H1 (cell line): ENCODE results near the gene PTPRD. TPM values are rescaled to one million over a fixed set of nuclear protein-coding genes. Genes with fewer than 3 reads are reported as not detected.

Experiments used
- CTCF ChIP-seq, 3 experiments: IDR thresholded peaks; 1 replicate in 2 of 3; 2 replicates in 1 of 3; pipeline versions ENCODE4 v1.5.1 to v1.6.1; 2011; ENCODE audit warnings: low read length in 3 of 3, mild to moderate bottlenecking in 3 of 3, inconsistent platforms in 2 of 3, low read depth in 1 of 3, moderate library complexity in 1 of 3; ENCODE audit not compliant: insufficient read depth in 1 of 3; ENCODE audit errors: control extremely low read depth in 1 of 3
- NRF1 ChIP-seq: IDR thresholded peaks from 2 replicates; pipeline ENCODE4 v1.6.1; 2011; ENCODE audit warnings: mild to moderate bottlenecking, low read depth, low read length, improper control_type of control experiment
- polyA plus RNA-seq, 7 experiments: library from polyadenylated mRNA; depleted of rRNA in 3 of 7; stranded (reverse) in 5 of 7; unstranded in 2 of 7; fragments of >200 nt in 5 of 7; fragments of 200-250 nt in 2 of 7; gene quantifications; 1 replicate in 5 of 7; 2 replicates in 1 of 7; 4 replicates in 1 of 7; pipeline versions ENCODE4 v1.2.1 to v1.2.3, GENCODE V29; 2011 to 2013; ENCODE audit warnings: missing spikeins in 2 of 7, mixed read lengths in 2 of 7
- total RNA-seq: library from RNA; stranded (reverse); fragmentation: NEBNext Ultra II Directional; extraction: Animal tissue kit (Norgen Biotek cat#: 25700); gene quantifications from 2 replicates; pipeline ENCODE4 v1.2.1, GENCODE V29; 2021

PTPRD gene
- total and polyA plus RNA-seq, 2 of the 8 experiments (the other 6 are each of a cell fraction or from before 2014, with no cell fraction given): 17.2 to 77.0 TPM

- no peak for TF ChIP-seq CTCF (IDR thresholded peaks at IDR 0.05; ENCODE audit: control extremely low read depth in 1 of 3, insufficient read depth in 1 of 3, low read depth in 1 of 3, low read length in 3 of 3)
- TF ChIP-seq NRF1: no peak
These were observed 866.0 kb downstream of the PTPRD start (continued) for GRCh38 chr9:9746826-9747225.
